ENCODE measurements around the gene GSTK1.
"Not testable (repeated sequence)": the region's sequence is repeated elsewhere in the genome, so short reads cannot be mapped to it uniquely, and the experiment has no call there.

Gene GSTK1

GRCh38 chr7:143271240-143271639, 8.0 kb downstream of the GSTK1 start:
- DNase-seq (ENCODE audit: low read depth) = no peak

DNA sequence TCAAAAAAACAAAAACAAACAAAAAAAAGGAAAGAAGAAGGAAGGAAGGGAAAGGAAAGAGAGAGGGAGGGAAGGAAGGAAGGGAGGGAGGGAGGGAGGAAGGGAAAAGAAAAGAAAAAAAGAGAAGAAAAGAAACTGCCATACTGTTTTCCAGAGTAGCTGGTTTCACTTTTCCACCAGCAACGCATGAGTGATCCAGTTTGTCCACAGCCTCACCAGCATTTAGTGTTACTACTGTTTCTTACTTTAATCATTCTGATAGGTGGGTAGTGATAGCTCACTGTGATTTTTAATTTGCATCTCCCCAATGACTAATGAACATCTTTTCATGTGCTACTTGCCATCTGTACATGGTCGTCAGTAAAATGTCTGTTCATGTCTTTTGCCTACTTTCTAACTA, 9.6 kb downstream of the GSTK1 start:
- no peak for DNase-seq (ENCODE audit: low read depth)

DNA sequence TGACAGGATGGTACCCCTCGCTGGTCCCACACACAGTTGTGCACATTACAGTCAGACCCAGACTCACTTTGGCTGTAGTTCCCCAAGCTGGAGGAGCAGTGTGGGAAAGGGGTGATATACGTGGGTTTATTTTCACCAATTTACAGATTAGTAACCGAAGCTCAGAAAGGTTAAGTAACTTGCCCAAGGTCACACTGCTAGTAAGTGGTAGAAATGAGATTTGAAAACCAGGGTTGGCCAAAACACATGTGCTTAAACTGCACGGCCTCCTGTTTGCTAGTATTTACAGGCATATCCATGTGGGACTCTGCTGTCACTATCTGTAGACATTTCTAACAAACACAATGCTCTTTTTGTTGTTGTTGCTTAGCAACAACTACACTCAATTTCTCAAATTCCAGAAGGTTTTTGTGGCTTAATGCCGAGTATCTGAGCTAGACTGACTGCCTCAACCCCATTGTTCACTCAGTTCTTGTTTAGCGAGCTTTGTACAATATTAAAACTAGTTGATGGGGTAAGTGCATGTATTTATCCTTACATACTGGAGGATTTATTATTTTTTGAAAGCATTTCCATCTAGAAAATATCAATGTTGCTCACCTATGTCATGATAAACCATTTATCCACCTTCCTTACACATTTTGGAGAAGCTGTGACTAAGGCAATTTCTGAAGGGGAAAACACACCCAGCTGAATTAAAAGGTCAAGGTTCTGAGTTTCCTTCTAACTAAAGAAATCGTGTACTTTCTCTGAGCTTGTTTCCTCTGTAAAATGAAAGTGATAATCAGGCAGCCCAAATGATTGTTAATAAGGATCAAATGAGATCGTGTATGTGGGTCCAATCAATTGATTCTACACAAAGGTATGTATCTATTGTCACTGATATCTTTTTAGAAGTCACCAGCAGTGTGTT, 16.2 kb downstream of the GSTK1 start:
- DNase-seq (ENCODE audit: low read depth) = no peak

DNA sequence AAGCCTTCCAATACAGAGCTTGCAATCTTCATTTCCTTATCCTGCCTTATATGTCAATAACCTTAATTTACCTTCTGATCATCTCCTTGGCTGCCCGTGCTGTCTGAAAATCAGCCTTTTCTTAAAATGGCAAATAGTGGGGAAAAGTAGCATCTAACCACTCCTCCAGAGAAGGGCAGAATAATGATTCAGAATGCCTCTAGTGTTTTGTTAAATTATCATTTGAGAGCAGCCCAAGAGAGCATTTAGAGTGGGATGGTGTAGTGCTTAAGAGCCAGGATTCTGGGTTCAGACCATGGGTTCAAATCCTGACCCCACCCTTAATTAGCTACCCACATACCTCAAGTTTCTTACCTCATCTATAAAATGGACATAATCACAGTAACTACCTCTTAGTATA, 16.9 kb downstream of the GSTK1 start:
- DNase-seq (ENCODE audit: low read depth) = no peak

DNA sequence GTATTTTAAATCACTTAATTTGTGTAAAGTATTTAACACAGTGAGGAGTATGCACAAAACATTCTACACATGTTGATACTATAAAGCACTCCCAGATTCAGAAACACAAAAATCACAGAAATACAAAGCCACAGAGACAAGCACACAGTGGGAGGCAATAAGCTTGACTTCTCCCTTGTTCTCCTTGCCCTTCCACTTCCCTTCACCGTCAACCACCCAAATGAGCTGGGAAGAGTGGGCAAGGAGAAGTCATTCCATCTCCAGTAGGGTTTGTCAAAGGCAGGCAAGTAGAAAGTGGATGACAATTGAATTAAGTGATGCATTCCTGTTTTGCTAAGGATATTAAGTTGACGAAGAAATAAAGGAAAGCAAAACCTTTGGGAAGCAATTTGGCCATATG, 17.3 kb downstream of the GSTK1 start:
- no peak for DNase-seq (ENCODE audit: low read depth)

DNA sequence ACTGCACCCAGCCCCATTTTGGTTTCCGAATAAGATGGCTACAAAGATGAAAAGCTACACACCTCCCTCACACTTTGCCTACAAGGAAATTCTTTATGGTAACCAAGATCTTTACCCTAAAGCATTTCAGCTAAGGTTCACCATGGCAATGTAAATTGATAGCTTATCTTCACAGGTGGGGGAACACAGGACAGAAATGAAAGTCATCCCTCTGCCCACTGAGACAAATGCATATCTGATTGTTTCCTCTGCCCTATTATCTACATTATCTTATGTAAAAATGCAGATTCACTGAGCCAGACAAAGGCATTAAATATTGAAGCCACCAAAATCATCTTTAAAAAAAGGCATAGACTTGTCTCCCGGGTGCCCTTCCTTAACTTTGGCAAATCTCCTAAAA, 18.3 kb downstream of the GSTK1 start:
- no peak for DNase-seq (ENCODE audit: low read depth)

DNA sequence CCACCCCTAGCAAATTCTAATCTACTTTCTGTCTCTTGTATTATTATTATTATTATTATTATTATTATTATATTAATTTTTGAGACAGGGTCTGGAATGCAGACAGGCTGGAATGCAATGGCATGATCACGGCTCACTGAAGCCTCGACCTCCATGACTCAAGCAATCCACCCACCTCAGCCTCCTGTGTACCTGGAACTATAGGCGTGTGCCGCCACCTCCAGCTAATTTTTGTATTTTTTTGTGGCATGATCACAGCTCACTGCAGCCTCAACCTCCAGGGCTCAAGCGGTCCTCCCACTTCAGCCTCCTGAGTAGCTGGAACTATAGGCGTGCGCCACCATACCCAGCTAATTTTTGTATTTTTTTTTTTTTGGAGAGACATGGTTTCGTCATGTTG, 18.9 kb downstream of the GSTK1 start:
- no peak for DNase-seq (ENCODE audit: low read depth)

GRCh38 chr7:143283381-143283780, 20.1 kb downstream of the GSTK1 start:
- no peak for DNase-seq (ENCODE audit: low read depth)

DNA sequence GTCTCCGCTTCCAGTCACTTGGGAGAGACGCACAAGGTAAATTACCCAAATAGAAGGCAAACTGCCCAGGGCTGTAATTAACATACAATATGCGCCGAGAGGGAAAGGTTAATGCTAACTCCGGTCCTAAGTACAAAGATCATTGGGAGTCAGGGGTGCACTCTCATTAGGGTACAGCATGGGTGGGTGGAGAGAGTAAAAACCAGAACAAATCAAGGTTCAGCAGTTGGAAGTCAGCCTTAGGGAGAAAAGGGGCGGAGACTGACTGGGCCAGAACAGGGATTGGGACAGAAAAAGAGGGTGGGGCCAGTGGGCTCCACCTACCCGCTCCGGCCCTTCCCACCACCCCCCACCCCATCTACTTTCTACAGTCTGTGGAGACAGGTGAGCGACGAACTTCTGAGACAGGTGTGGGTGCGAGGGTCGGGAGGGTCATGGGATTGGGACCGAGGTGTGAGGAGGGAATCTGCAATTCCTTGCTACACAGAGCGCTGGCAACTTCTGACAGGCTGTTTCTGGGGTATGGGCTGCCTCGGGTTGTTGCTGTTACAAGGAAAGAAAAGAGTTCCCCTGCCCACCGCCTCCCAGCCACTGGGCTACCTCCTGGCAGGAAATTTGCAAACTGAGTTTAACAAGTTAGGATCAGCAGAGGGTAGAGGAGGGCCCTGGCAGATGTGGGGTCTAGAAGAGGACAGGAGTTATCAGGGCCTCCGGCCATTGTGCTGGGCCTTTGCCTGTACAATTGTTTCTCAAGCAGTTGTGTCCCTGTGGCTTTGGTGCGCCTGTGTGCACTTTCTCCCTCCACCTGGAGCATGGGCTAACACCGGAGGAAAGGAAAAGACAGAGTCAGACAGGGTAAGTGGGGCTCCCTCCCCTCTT, 21.6 kb downstream of the GSTK1 start, which contains the start of gene TMEM139:
TMEM139 (plus strand) TSS at position 368 of the 879 bp plus-strand sequence. CDS start 1,000 bp downstream, outside the sequence.
- DNase-seq (ENCODE audit: low read depth) = no peak

DNA sequence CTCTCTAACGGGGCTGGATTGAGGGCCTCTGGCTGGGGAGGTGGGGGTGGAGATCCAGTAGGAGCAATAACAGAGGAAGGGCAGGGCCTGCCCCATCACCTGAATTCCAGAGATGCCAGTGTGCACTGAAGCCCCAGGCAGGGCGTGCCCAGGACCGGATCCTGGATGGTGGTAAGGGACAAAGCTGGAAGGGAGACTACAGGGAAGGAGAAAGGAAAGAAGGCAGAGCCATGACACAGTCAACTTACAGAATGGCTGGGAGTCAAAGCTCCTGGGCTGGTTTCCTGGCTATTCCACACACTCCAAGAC, 22.2 kb downstream of the GSTK1 start:
- no peak for DNase-seq (ENCODE audit: low read depth)

DNA sequence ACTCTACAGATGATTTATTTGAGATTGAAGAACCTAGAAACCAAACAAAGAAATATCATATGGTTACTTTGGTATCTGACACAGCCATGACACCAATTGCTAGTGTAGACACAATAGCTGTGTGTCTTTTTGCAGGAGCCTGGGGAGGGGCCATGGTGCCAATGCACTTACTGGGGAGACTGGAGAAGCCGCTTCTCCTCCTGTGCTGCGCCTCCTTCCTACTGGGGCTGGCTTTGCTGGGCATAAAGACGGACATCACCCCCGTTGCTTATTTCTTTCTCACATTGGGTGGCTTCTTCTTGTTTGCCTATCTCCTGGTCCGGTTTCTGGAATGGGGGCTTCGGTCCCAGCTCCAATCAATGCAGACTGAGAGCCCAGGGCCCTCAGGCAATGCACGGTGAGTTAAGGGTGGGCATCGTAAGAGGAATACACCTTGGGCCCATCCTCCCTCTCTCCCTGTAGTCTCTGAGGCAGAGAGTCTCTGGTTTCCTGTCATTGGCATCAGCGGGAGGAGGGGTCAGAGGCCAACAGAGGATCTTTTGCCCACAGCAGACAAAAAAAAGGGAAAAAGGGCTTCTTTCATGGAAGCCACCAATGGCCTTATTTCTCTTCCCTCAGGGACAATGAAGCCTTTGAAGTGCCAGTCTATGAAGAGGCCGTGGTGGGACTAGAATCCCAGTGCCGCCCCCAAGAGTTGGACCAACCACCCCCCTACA, 22.7 kb downstream of the GSTK1 start:
- no peak for DNase-seq (ENCODE audit: low read depth)

GRCh38 chr7:143286522-143286890, 23.3 kb downstream of the GSTK1 start:
- DNase-seq (ENCODE audit: low read depth) = no peak

DNA sequence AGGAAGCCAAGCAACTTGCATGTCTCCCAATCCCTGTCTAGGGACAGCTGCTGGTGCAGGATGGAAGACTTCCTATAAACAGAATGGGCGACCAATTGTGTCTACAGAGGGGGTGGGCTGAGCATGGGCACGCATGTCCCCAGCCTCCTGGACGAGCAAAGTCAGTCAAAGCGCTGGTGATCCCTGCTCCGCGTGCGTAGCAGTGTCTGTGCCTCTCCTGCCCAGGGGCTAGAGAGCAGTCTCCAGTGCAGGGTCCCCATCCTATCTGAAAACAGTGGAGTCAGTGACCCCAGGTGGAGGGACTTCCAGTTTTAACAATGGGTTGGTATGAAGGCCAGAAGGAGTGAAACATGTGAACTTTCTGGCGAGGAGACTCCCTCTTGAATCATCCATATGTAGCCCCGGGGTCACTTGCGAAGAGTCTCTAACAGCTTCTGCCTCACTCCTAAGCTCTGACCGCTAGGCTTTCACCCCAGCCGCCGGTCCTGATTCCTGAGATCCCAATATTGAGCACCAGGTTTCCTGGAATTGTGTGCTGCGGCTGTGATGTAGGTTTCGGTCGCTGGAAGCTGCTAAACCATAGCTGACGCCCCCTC, 24.2 kb downstream of the GSTK1 start:
- DNase-seq (ENCODE audit: low read depth) = no peak

- DNase-seq (ENCODE audit: low read depth) = peak; percentile 98
Measured at GRCh38 chr7:143287935-143288826, 24.9 kb downstream of the GSTK1 start, which contains the start of gene CASP2. Gene CASP2 (plus strand): TSS chr7:143288351. CDS start chr7:143288456, 105 bp downstream.

- no peak for DNase-seq (ENCODE audit: low read depth)
Measured at GRCh38 chr7:143288836-143289235, 25.6 kb downstream of the GSTK1 start.

GRCh38 chr7:143289421-143289820, 26.2 kb downstream of the GSTK1 start:
- DNase-seq (ENCODE audit: low read depth) = no peak

DNA sequence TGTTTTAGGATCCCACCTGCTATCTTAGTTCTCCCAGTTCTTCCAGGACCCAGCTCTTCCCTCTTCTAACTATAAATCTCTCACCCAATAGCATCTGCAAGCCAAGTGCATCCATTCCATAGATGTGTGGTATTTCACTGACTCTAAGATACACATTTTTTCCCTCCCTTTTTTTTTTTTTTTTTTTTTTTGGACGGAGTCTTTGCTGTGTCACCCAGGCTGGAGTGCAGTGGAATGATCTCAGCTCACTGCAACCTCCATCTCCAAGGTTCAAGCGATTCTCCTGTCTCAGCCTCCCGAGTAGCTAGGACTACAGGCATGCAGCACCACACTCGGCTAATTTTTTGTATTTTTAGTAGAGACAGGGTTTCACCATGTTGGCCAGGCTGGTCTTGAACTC, 26.6 kb downstream of the GSTK1 start:
- not testable (repeated sequence) for DNase-seq (ENCODE audit: low read depth)

GRCh38 chr7:143290293-143290692, 27.1 kb downstream of the GSTK1 start:
- DNase-seq (ENCODE audit: low read depth) = no peak

DNA sequence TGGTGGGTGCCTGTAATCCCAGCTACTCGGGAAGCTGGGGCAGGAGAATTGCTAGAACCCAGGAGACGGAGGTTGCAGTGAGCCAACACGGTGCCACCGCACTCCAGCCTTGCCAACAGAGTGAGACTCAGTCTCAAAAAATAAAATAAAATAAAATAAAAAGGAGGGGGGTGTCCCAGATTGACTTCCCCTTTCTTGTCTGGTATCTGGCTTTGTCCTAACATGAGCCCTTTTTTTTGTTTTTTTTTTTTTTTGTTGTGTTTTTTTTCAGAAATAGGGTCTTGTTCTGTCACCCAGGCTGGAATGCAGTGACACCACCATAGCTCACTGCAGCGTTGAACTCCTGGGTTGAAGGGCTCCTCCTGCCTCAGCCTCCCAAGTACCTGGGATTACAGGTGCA, 29.6 kb downstream of the GSTK1 start:
- no peak for DNase-seq (ENCODE audit: low read depth)

GRCh38 chr7:143295870-143296269, 32.6 kb downstream of the GSTK1 start:
- DNase-seq (ENCODE audit: low read depth) = no peak

DNA sequence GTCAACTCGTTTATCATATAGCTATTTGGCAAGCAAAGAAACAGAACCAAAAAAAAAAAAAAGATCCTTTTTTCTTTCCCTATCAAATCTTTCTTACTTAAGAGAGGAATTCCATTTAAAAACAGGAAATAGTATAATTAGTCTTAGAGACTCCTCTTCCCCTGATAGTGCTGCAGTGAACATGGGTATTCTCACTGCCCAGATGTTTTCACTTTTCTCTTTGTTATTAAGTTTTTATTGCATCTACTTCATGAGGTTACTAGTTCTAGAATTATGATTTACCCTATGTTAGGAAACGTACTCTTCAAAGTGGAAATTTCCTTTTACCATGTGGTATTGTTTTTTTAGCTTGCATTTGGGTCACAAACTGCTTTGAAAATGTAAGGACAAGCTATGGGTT, 33.4 kb downstream of the GSTK1 start:
- DNase-seq (ENCODE audit: low read depth) = no peak

All from stimulated activated CD8-positive, alpha-beta memory T cell treated with anti-CD3 and anti-CD28 coated beads, Interleukin-15, amount 100 ng/mL, for 24 hours (primary cell).